Tibial nerve (tissue), 4 donors: ENCODE data around the gene SEC23A.
"Not testable (repeated sequence)": the region's sequence is repeated elsewhere in the genome, so short reads cannot be mapped to it uniquely, and the experiment has no call there.

Experiments used
- CTCF ChIP-seq, 5 experiments: fragments of 200-600 bp in 3 of 5; fragments of 450-650 bp in 2 of 5; sonication (generic) in 3 of 5; IDR thresholded peaks; one replicate each; pipeline ENCODE4 v1.5.1; 2016 to 2019; ENCODE audit warnings: antibody characterized with exemption in 5 of 5, mild to moderate bottlenecking in 3 of 5, moderate library complexity in 2 of 5
- EP300 ChIP-seq, 2 donors: sonication (generic); formaldehyde crosslinking; IDR thresholded peaks; one replicate each; pipeline ENCODE4 v1.6.1; 2017; ENCODE audit warnings: antibody characterized with exemption in 2 of 2, mild to moderate bottlenecking in 1 of 2
- POLR2A ChIP-seq, 2 donors: fragments of 450-650 bp; IDR thresholded peaks; one replicate each; pipeline ENCODE4 v1.6.1; 2017; ENCODE audit warnings: antibody characterized with exemption in 2 of 2, mild to moderate bottlenecking in 2 of 2, moderate library complexity in 2 of 2

GRCh38 chr14:39141623-39142022 is 38.6 kb upstream of the SEC23A start:
- not testable (repeated sequence) for TF ChIP-seq CTCF, EP300, POLR2A (IDR thresholded peaks at IDR 0.05)
